ENCODE results near the gene SART1. TPM values are rescaled to one million over a fixed set of nuclear protein-coding genes. Genes with fewer than 3 reads are reported as not detected.

The SART1 gene
- total RNA-seq, 1 donor from 2014 or later: 28.8 TPM

DNA sequence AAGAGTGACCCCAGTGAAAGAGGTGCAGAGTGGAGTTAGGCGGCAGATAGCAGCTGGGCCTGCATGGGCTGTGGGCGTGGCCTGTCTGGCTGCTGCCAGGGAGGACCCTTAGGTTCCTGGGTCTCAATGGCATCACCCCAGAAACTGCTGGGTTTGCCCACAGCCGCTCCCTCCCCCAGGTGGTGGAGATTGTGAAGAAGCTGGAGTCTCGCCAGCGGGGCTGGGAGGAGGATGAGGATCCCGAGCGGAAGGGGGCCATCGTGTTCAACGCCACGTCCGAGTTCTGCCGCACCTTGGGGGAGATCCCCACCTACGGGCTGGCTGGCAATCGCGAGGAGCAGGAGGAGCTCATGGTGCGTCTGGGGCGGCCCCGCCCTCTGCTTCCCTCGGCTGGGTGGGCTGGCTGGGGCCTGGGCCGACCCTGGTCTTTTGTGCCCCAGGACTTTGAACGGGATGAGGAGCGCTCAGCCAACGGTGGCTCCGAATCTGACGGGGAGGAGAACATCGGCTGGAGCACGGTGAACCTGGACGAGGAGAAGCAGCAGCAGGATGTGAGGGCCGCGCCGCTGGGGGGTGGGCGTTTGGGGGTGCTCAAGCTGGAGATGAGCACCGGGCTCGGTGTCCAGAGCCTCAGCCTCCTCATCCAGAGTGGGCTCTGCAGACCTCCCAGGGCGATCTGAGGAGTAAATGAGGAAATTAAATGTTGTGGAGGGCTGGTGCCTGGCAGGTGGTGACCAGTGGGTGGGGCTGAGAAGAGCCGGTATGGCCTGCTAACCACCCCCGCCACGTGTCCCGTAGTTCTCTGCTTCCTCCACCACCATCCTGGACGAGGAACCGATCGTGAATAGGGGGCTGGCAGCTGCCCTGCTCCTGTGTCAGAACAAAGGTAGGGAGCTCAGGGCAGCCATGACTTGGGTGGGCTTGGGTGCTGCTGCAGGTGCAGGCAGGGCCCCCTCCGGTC, 15.0 kb downstream of the SART1 start:
- TF ChIP-seq, protein P1, sequence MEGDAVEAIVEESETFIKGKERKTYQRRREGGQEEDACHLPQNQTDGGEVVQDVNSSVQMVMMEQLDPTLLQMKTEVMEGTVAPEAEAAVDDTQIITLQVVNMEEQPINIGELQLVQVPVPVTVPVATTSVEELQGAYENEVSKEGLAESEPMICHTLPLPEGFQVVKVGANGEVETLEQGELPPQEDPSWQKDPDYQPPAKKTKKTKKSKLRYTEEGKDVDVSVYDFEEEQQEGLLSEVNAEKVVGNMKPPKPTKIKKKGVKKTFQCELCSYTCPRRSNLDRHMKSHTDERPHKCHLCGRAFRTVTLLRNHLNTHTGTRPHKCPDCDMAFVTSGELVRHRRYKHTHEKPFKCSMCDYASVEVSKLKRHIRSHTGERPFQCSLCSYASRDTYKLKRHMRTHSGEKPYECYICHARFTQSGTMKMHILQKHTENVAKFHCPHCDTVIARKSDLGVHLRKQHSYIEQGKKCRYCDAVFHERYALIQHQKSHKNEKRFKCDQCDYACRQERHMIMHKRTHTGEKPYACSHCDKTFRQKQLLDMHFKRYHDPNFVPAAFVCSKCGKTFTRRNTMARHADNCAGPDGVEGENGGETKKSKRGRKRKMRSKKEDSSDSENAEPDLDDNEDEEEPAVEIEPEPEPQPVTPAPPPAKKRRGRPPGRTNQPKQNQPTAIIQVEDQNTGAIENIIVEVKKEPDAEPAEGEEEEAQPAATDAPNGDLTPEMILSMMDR (conservative IDR thresholded peaks at IDR 0.05; ENCODE audit: low read depth, low read length): no peak
- DNase-seq (ENCODE audit: low read depth): no peak
- H3K4me3 ChIP-seq (ENCODE audit: low read depth, low read length): no peak overlapping the region

DNA sequence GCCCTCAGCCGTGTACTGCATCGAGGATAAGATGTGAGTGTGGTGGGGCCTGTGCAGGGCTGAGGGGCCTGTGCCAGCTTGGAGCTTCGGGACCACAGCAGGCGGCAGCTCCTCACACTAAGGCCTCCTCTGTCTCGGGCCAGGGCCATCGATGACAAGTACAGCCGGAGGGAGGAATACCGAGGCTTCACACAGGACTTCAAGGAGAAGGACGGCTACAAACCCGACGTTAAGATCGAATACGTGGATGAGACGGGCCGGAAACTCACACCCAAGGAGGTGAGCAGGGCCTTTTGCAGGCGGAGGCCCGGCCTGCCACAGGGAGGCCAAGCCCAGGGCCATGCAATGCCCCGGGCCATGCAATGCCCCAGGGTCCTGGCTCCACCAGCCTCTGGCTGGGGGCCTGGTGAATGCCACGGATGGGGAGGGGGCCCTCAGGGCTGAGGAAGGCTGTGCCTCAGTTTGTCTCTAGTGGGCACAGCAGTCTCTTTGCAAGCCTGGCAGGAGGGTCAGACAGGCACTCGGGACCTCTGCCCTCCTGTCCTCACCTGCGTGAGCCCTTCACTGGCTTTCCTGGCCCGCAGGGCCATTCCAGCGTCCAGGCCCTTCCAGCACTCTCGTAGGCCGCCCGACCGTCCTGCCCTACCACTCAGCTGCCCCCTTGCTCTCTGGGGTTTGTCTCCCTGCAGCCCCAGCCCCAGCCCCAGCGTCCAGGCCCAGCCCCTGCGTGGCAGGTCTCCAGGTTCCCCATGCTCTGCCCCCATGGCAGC, 16.3 kb downstream of the SART1 start:
- no peak overlapping the region for H3K4me3 ChIP-seq (ENCODE audit: low read depth, low read length)
- DNase-seq (ENCODE audit: low read depth): no peak
- TF ChIP-seq, protein P1 (conservative IDR thresholded peaks at IDR 0.05; ENCODE audit: low read depth, low read length): no peak

DNA sequence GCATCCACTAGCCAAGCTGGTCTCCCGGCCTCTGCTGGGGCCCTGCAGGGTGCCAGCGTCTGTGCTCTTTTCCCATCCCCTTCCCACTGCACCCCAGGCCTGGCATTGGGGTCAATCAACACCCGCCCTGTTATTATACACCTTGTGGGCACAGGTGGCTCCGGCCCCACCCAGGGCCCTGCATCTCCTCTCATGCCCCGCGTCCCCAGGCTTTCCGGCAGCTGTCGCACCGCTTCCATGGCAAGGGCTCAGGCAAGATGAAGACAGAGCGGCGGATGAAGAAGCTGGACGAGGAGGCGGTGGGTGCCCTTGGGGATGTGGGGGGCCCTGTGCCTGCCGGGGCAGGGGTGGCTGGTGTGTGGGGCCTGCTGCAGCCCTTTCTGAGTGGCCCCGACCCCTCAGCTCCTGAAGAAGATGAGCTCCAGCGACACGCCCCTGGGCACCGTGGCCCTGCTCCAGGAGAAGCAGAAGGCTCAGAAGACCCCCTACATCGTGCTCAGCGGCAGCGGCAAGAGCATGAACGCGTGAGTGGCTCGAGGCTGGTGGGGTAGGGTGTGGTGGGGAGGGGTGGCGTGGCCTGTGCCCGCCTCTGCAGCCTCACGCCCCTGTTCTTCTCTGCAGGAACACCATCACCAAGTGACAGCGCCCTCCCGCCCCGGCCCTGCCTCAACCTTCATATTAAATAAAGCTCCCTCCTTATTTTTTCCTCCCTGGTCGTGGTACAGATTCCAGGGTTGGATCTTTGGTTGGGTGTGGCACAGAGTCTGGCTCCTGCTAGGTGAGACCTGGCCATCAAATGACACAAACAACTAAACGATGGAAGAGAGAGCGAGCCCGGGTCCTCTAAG, 17.1 kb downstream of the SART1 start:
- TF ChIP-seq, protein P1 (conservative IDR thresholded peaks at IDR 0.05; ENCODE audit: low read depth, low read length): no peak
- DNase-seq (ENCODE audit: low read depth): no peak

DNA sequence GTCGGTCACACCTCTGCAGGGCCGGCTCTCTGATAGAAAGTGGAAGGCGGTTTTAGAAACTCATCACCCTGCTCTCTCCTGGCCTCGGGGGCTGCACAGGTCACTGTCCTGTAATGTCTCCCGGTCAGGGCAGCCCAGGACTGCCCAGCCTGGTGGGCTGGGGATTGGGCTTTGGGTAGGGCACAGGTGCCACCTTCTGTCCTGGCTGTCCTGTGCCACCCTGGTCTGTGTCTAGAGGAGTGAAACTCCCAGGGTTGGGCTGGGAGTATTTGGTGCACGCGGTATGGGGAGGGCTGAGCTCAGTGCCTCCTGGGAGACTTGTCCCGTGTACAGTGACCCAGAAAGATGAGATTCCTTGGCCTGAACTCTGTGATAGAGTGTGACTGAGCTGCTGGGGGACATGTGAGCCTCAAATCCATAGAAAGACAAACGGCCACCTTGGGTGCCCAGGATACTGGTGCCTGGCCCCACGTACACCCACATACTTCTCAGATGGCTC, 17.8 kb downstream of the SART1 start:
- TF ChIP-seq, protein P1 (conservative IDR thresholded peaks at IDR 0.05; ENCODE audit: low read depth, low read length): no peak
- DNase-seq (ENCODE audit: low read depth): no peak
- no peak overlapping the region for H3K4me3 ChIP-seq (ENCODE audit: low read depth, low read length)

More for the DNA sequence above, 17.1 kb downstream of the SART1 start:
- no peak overlapping the region for H3K4me3 ChIP-seq (ENCODE audit: low read depth, low read length)

DNA sequence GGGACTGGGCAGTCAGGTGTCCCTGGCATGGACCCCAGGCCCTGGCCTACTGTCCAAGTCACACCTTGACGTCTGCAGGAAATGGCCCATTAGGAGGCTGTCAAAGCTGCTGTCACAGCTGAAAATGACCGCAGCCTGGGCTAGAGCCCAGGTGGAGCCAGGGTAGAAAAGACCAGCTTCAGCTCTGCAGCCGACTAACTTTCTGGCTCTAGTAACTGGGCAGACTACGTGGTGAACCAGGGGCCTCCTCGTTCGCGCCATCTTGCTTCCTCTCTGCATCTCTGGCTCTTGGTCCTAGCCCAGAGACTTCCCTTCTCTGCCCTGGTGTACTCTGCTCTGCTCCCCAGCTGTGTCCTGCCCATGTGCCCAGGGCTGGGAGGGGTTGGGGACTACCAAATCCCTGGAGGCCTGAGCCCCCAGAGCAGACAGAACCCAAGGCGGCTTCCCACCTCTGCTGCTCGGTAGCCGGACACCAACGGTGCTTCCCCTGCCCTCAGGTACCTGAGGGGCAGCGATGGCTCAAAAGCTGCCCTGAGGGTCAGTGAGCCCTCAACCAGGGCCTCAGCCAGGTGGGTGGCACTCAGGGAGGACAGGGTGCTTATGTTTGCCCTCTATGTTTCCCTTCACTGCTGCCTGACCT, 19.7 kb downstream of the SART1 start:
- TF ChIP-seq, protein P1 (conservative IDR thresholded peaks at IDR 0.05; ENCODE audit: low read depth, low read length): no peak
- DNase-seq (ENCODE audit: low read depth): no peak
- no peak overlapping the region for H3K4me3 ChIP-seq (ENCODE audit: low read depth, low read length)
